OCI-LY7 (cell line): ENCODE results near the gene KBTBD12. TPM values are rescaled to one million over a fixed set of nuclear protein-coding genes. Genes with fewer than 3 reads are reported as not detected.

Source experiments
- BruUV-seq: library from RNA; stranded (reverse); fragments of 400-500 nt; replicated peaks from 2 replicates; lab custom pipeline; 2021; lab: Mats Ljungman, UMichigan
- CTCF ChIA-PET: fragments of 300-600 bp; sonication (Branson Sonifier 250); formaldehyde crosslinking; loops from one replicate; lab custom pipeline; 2022; ENCODE audit warnings: antibody characterized with exemption; ENCODE audit not compliant: unreplicated experiment; lab: Charles Lee
- POLR2A ChIA-PET: fragments of 300-600 bp; sonication (Branson Sonifier 250); formaldehyde crosslinking; loops from one replicate; lab custom pipeline; 2022; ENCODE audit warnings: antibody characterized with exemption; lab: Charles Lee
- DNase-seq: peaks from one replicate; pipeline ENCODE4 v3.0.0-alpha.2; 2015; ENCODE audit warnings: low spot score
- H2AFZ ChIP-seq: fragments of 200-600 bp; sonication (generic), shearing (Covaris generic); 2 replicates; pipeline ENCODE4 v1.6.1; 2014; ENCODE audit warnings: mild to moderate bottlenecking, antibody characterized with exemption, low read length, moderate library complexity
- H3K27ac ChIP-seq: fragments of 200-600 bp; sonication (generic); 2 replicates; pipeline ENCODE4 v1.5.1; 2014; ENCODE audit warnings: mixed run types, low read depth, mild to moderate bottlenecking, moderate library complexity, low read length, inconsistent platforms; ENCODE audit not compliant: poor library complexity, severe bottlenecking
- H3K36me3 ChIP-seq: fragments of 200-600 bp; sonication (generic); 2 replicates; pipeline ENCODE4 v1.6.1; 2014; ENCODE audit warnings: mild to moderate bottlenecking, antibody characterized with exemption, low read length, moderate library complexity, mixed read lengths; ENCODE audit not compliant: insufficient read depth
- H3K4me1 ChIP-seq: fragments of 200-600 bp; sonication (generic); 2 replicates; pipeline ENCODE4 v1.5.1; 2014; ENCODE audit warnings: mild to moderate bottlenecking, low read length; ENCODE audit not compliant: insufficient read depth, poor library complexity, severe bottlenecking
- H3K4me2 ChIP-seq: fragments of 200-600 bp; sonication (generic); 2 replicates; pipeline ENCODE4 v1.6.1; 2014; ENCODE audit warnings: mild to moderate bottlenecking, low read length
- H3K4me3 ChIP-seq: fragments of 200-600 bp; sonication (generic); 2 replicates; pipeline ENCODE4 v1.5.1; 2014; ENCODE audit warnings: mild to moderate bottlenecking, low read depth, low read length; ENCODE audit not compliant: poor library complexity, severe bottlenecking
- H3K79me2 ChIP-seq: fragments of 200-600 bp; sonication (generic); 2 replicates; pipeline ENCODE4 v1.6.1; 2016; ENCODE audit warnings: low read depth, mild to moderate bottlenecking, low read length, moderate library complexity, mixed read lengths; ENCODE audit not compliant: insufficient read depth
- H3K9me2 ChIP-seq: fragments of 200-600 bp; sonication (generic); 2 replicates; pipeline ENCODE4 v1.6.1; 2016; ENCODE audit warnings: mild to moderate bottlenecking, low read length, mixed read lengths; ENCODE audit not compliant: insufficient read depth
- H3K9me3 ChIP-seq: fragments of 200-600 bp; sonication (generic); 2 replicates; pipeline ENCODE4 v1.6.1; 2014; ENCODE audit warnings: mild to moderate bottlenecking, mixed run types, low read length, mixed read lengths
- H4K20me1 ChIP-seq: fragments of 200-600 bp; sonication (generic); 2 replicates; pipeline ENCODE4 v1.6.1; 2014; ENCODE audit warnings: mild to moderate bottlenecking, antibody characterized with exemption, low read length, moderate library complexity, mixed read lengths; ENCODE audit not compliant: insufficient read depth
- CTCF ChIP-seq: fragments of 200-600 bp; sonication (generic); conservative IDR thresholded peaks from 2 replicates; pipeline ENCODE4 v1.5.1; 2014; ENCODE audit warnings: mild to moderate bottlenecking, antibody characterized with exemption, low read length, moderate library complexity, mixed read lengths
- EZH2phosphoT487 ChIP-seq: fragments of 200-600 bp; sonication (generic); IDR thresholded peaks from 2 replicates; pipeline ENCODE4 v1.6.1; 2018; ENCODE audit warnings: low read depth, borderline replicate concordance, mild to moderate bottlenecking, mixed run types, antibody characterized with exemption, low read length, moderate library complexity, mixed read lengths
- intact Hi-C: fragments of 100-400 bp; cut with micrococcal nuclease; formaldehyde crosslinking; loops from one replicate; pipeline ENCODE4 v1.10.0; 2022; ENCODE audit not compliant: unreplicated experiment
- total RNA-seq, 2 experiments: library from RNA; depleted of rRNA in 1 of 2; stranded (reverse); fragments of >200 nt in 1 of 2; shearing (Covaris generic) in 1 of 2; gene quantifications; 2 replicates each; pipeline ENCODE4 v1.2.3, GENCODE V29; 2014 to 2022

KBTBD12 gene
- total RNA-seq, 2 experiments from 2014 or later, result not detected

- TF ChIP-seq EZH2phosphoT487 (no peak), CTCF (no peak)
These were observed 60.4 kb downstream of the KBTBD12 start for GRCh38 chr3:127975153-127976029.

GRCh38 chr3:127978636-127979035 is 63.6 kb downstream of the KBTBD12 start:
- Histone ChIP-seq H4K20me1 (no peaks in the 10 kb centered on the region), H3K27ac (no peak overlapping the region), H2AFZ (no peak overlapping the region), H3K4me3 (no peak overlapping the region), H3K36me3 (no peaks in the 10 kb centered on the region), H3K9me3 (no peaks in the 10 kb centered on the region), H3K4me1 (no peaks in the 10 kb centered on the region), H3K9me2 (no peaks in the 10 kb centered on the region), H3K79me2 (no peaks in the 10 kb centered on the region), H3K4me2 (no peak overlapping the region)
- intact Hi-C loops, result no loop called here
- CTCF ChIA-PET, result no interaction called here
- POLR2A ChIA-PET, result no interaction called here
- DNase-seq, result no peak
- BruUV-seq, result no TSS peak
- TF ChIP-seq CTCF (no peak), EZH2phosphoT487 (no peak)

More at GRCh38 chr3:127975153-127976029, 60.4 kb downstream of the KBTBD12 start:
- intact Hi-C loops, result no loop called here
- Histone ChIP-seq H3K9me3 (no peaks in the 10 kb centered on the region), H3K79me2 (no peaks in the 10 kb centered on the region), H2AFZ (no peak overlapping the region), H3K4me2 (no peak overlapping the region), H3K36me3 (no peaks in the 10 kb centered on the region), H3K4me1 (no peaks in the 10 kb centered on the region), H4K20me1 (no peaks in the 10 kb centered on the region), H3K4me3 (no peak overlapping the region), H3K9me2 (no peaks in the 10 kb centered on the region), H3K27ac (no peak overlapping the region)
- ChIA-PET POLR2A (interaction anchor here (0.7 kb wide), 1 partner anchor 471 kb away, joined by 3 read pairs; no protein-coding TSS in a partner anchor), CTCF (no interaction called here)
- BruUV-seq, result no TSS peak
- DNase-seq, result no peak

GRCh38 chr3:127979473-127979872 is 64.4 kb downstream of the KBTBD12 start:
- no peak overlapping the region for H2AFZ ChIP-seq
- H3K36me3 ChIP-seq, result no peaks in the 10 kb centered on the region
- BruUV-seq, result no TSS peak
- no peaks in the 10 kb centered on the region for H3K4me1 ChIP-seq
- no peaks in the 10 kb centered on the region for H4K20me1 ChIP-seq
- no peak overlapping the region for H3K27ac ChIP-seq
- TF ChIP-seq CTCF (no peak), EZH2phosphoT487 (no peak)
- no peaks in the 10 kb centered on the region for H3K79me2 ChIP-seq
- no peak overlapping the region for H3K4me2 ChIP-seq
- CTCF ChIA-PET, result no interaction called here
- DNase-seq, result no peak
- POLR2A ChIA-PET, result interaction anchor here (1.1 kb wide), 1 partner anchor 40 kb away, joined by 3 read pairs; no protein-coding TSS in a partner anchor
- intact Hi-C loops, result no loop called here
- H3K9me3 ChIP-seq, result no peaks in the 10 kb centered on the region
- H3K4me3 ChIP-seq, result no peak overlapping the region
- no peaks in the 10 kb centered on the region for H3K9me2 ChIP-seq
